Hematopoietic multipotent progenitor cell treated with erythropoietin and hydrocortisone succinate and interleukin-3 and kit ligand, for 15 days (in vitro differentiated cells): ENCODE results near the gene BDP1.
"Not testable (repeated sequence)": the region's sequence is repeated elsewhere in the genome, so short reads cannot be mapped to it uniquely, and the experiment has no call there.

Source experiments
- DNase-seq: peaks from one replicate; pipeline ENCODE4 v3.0.0-alpha.2; 2015; ENCODE audit warnings: low spot score

BDP1 gene

GRCh38 chr5:71455427-71456361 lies at the start of gene BDP1:
Gene BDP1 (plus strand): TSS chr5:71455651. CDS start chr5:71455878, 227 bp downstream.
- DNase-seq, result peak; percentile 92

GRCh38 chr5:71410088-71410487 lies 45.4 kb upstream of the BDP1 start:
- DNase-seq, result not testable (repeated sequence)

- not testable (repeated sequence) for DNase-seq
These were observed 39.8 kb upstream of the BDP1 start for GRCh38 chr5:71415626-71416025.

GRCh38 chr5:71418026-71418425 lies 37.4 kb upstream of the BDP1 start:
- DNase-seq, result not testable (repeated sequence)

- DNase-seq, result not testable (repeated sequence)
These were observed 34.2 kb upstream of the BDP1 start for GRCh38 chr5:71421278-71421677.

- not testable (repeated sequence) for DNase-seq
These were observed 31.6 kb upstream of the BDP1 start for GRCh38 chr5:71423896-71424295.

- not testable (repeated sequence) for DNase-seq
These were observed 28.6 kb upstream of the BDP1 start for GRCh38 chr5:71426686-71427474.

GRCh38 chr5:71432410-71432809 lies 23.0 kb upstream of the BDP1 start:
- not testable (repeated sequence) for DNase-seq

GRCh38 chr5:71434825-71435224 lies 20.6 kb upstream of the BDP1 start:
- DNase-seq, result not testable (repeated sequence)

- DNase-seq, result not testable (repeated sequence)
These were observed 13.9 kb upstream of the BDP1 start for GRCh38 chr5:71441564-71441963.

GRCh38 chr5:71443891-71444290 lies 11.6 kb upstream of the BDP1 start:
- DNase-seq, result not testable (repeated sequence)

GRCh38 chr5:71445015-71445414 lies 10.4 kb upstream of the BDP1 start:
- not testable (repeated sequence) for DNase-seq

GRCh38 chr5:71445523-71446152 lies 9.8 kb upstream of the BDP1 start:
- not testable (repeated sequence) for DNase-seq

GRCh38 chr5:71446540-71447216 lies 8.8 kb upstream of the BDP1 start:
- not testable (repeated sequence) for DNase-seq

- not testable (repeated sequence) for DNase-seq
These were observed 8.1 kb upstream of the BDP1 start for GRCh38 chr5:71447218-71447808.

GRCh38 chr5:71452876-71453275 lies 2.6 kb upstream of the BDP1 start:
- no peak for DNase-seq

GRCh38 chr5:71454913-71455312 lies 538 bp upstream of the BDP1 start:
- DNase-seq, result no peak

GRCh38 chr5:71456362-71456743 lies 902 bp downstream of the BDP1 start:
- no peak for DNase-seq

- DNase-seq, result no peak
These were observed 1.7 kb downstream of the BDP1 start for GRCh38 chr5:71457106-71457505.

- no peak for DNase-seq
These were observed 5.2 kb downstream of the BDP1 start for GRCh38 chr5:71460693-71461092.

- DNase-seq, result no peak
These were observed 5.9 kb downstream of the BDP1 start for GRCh38 chr5:71461360-71461759.
